ENCODE results near the gene THBS4. TPM values are rescaled to one million over a fixed set of nuclear protein-coding genes. Genes with fewer than 3 reads are reported as not detected.

THBS4 gene
- polyA plus RNA-seq, 3 donors, result 0.03 TPM; not detected in 2

DNA sequence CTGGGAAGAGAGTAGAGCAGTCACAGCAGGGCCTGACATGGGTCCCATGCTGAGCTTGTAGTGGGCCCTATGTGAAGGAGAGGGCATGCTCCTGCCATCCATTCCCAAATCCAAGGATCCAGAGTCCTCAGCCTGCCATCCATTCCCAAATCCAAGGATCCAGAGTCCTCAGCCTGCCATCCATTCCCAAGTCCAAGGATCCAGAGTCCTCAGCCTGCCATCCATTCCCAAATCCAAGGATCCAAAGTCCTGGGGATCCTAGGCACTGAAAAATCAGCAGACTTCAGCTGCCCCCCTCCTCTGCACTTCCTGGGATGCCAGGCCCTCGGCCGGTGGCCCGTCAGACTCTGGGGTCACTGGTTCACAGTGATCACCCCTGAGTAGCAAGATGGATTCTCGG lies 33.6 kb downstream of the THBS4 start:
- H2AFZ ChIP-seq (ENCODE audit: insufficient read depth, low read depth, low read length, poor library complexity, severe bottlenecking), result no peak overlapping the region
- no peak for DNase-seq
- peaks cover 49 to 50% of the 10 kb centered on the region in 2 donors for H3K4me1 ChIP-seq (ENCODE audit: control insufficient read depth in 1 of 2, insufficient read depth in 2 of 2, low read length in 2 of 2)
- H4K20me1 ChIP-seq (ENCODE audit: insufficient read depth, low read length), result no peaks in the 10 kb centered on the region
- H3K4me1 Mint-ChIP-seq, result peaks cover 63% of the 10 kb centered on the region
- no peak overlapping the region for H3K4me3 Mint-ChIP-seq
- H3K4me3 ChIP-seq (replicated peaks in 1 of 3; ENCODE audit: low read depth in 2 of 3, low read length in 3 of 3), result no peak overlapping the region
- 88% methylated on average over 3 of the region's 4 CpGs for WGBS (ENCODE audit: insufficient coverage)
- H3K9me3 ChIP-seq (replicated peaks in 1 of 2; ENCODE audit: control insufficient read depth in 1 of 2, insufficient read depth in 1 of 2, low read length in 2 of 2), result no peaks in the 10 kb centered on the region
- peaks cover 14 to 16% of the 10 kb centered on the region in 2 donors for H3K36me3 Mint-ChIP-seq
- intact Hi-C loops (cut with micrococcal nuclease), result no loop called here
- TF ChIP-seq CTCF (IDR thresholded peaks at IDR 0.05), result no peak
- H3K9me3 Mint-ChIP-seq, result no peaks in the 10 kb centered on the region
- no peaks in the 10 kb centered on the region for H3K27me3 ChIP-seq (ENCODE audit: control insufficient read depth in 2 of 2, insufficient read depth in 2 of 2, low read length in 2 of 2)
- H3K4me2 ChIP-seq (replicated peaks; ENCODE audit: extremely low read depth, low read length, poor library complexity, severe bottlenecking), result no peak overlapping the region
- peaks cover 13% of the 10 kb centered on the region for H3K79me2 ChIP-seq (ENCODE audit: insufficient read depth, low read length)
- no peak overlapping the region for H3K9ac ChIP-seq (ENCODE audit: insufficient read depth, low read length, poor library complexity, severe bottlenecking)
- H3K27ac ChIP-seq (ENCODE audit: low read depth in 1 of 2, low read length in 2 of 2), result peak overlapping the region; percentile 19 to 56
- H3K27me3 Mint-ChIP-seq (ENCODE audit: low read depth in 3 of 3), result peaks cover 0 to 3% (median 0%) of the 10 kb centered on the region in 3 donors
- no peaks in the 10 kb centered on the region for H3K36me3 ChIP-seq (replicated peaks in 1 of 2; ENCODE audit: control insufficient read depth in 1 of 2, insufficient read depth in 2 of 2, low read length in 2 of 2)
- H3K27ac Mint-ChIP-seq, result peak overlapping the region; percentile 69 to 96 (median 90)

GRCh38 chr5:80069251-80069800 lies 34.2 kb downstream of the THBS4 start:
- no peaks in the 10 kb centered on the region for H3K27me3 ChIP-seq (ENCODE audit: control insufficient read depth in 2 of 2, insufficient read depth in 2 of 2, low read length in 2 of 2)
- peak overlapping the region; percentile 60 to 75 for H3K27ac ChIP-seq (ENCODE audit: low read depth in 1 of 2, low read length in 2 of 2)
- peaks cover 13% of the 10 kb centered on the region for H3K79me2 ChIP-seq (ENCODE audit: insufficient read depth, low read length)
- peak overlapping the region; percentile 55 for H2AFZ ChIP-seq (ENCODE audit: insufficient read depth, low read depth, low read length, poor library complexity, severe bottlenecking)
- Mint-ChIP-seq H3K4me1 (peaks cover 63% of the 10 kb centered on the region), H3K4me3 (peak overlapping the region in 1 of 2 donors; percentile 68), H3K27ac (peak overlapping the region; percentile 72 to 95 (median 93)), H3K27me3 (ENCODE audit: low read depth in 3 of 3) (peaks cover 0 to 3% (median 0%) of the 10 kb centered on the region in 3 donors), H3K36me3 (peaks cover 16 to 19% of the 10 kb centered on the region in 2 donors), H3K9me3 (no peaks in the 10 kb centered on the region)
- H3K9me3 ChIP-seq (replicated peaks in 1 of 2; ENCODE audit: control insufficient read depth in 1 of 2, insufficient read depth in 1 of 2, low read length in 2 of 2), result no peaks in the 10 kb centered on the region
- TF ChIP-seq CTCF (IDR thresholded peaks at IDR 0.05), result no peak
- intact Hi-C loops (cut with micrococcal nuclease), result no loop called here
- 53% methylated on average over 2 of the region's 4 CpGs for WGBS (ENCODE audit: insufficient coverage)
- H4K20me1 ChIP-seq (ENCODE audit: insufficient read depth, low read length), result no peaks in the 10 kb centered on the region
- H3K4me3 ChIP-seq (replicated peaks in 1 of 3; ENCODE audit: low read depth in 2 of 3, low read length in 3 of 3), result no peak overlapping the region
- peak overlapping the region; percentile 5 for H3K9ac ChIP-seq (ENCODE audit: insufficient read depth, low read length, poor library complexity, severe bottlenecking)
- H3K4me1 ChIP-seq (ENCODE audit: control insufficient read depth in 1 of 2, insufficient read depth in 2 of 2, low read length in 2 of 2), result peaks cover 49 to 50% of the 10 kb centered on the region in 2 donors
- H3K4me2 ChIP-seq (replicated peaks; ENCODE audit: extremely low read depth, low read length, poor library complexity, severe bottlenecking), result no peak overlapping the region
- DNase-seq, result peak in 2 of 3 donors; percentile 9 to 39
- H3K36me3 ChIP-seq (replicated peaks in 1 of 2; ENCODE audit: control insufficient read depth in 1 of 2, insufficient read depth in 2 of 2, low read length in 2 of 2), result no peaks in the 10 kb centered on the region

All from CD14-positive monocyte (primary cell).